ENCODE results near the gene IGSF23.
"Not testable (repeated sequence)": the region's sequence is repeated elsewhere in the genome, so short reads cannot be mapped to it uniquely, and the experiment has no call there.

The IGSF23 gene

DNA sequence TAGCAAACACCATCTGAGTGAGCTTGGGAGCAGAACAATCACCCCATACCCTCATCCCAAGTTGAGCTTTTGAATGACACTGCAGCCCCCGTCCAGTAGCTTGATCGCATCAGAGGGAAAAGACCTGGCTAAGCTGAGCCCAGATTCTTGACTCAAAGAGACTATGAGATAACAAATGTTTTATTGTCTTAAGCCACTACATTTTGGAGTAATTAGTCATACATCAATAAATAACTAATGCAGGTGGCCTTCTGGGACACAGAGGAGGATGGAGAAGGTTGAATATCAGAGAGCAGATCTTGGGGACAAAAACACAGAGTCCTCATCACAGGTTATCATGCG lies 24.6 kb upstream of the IGSF23 start:
- no peak for DNase-seq

DNA sequence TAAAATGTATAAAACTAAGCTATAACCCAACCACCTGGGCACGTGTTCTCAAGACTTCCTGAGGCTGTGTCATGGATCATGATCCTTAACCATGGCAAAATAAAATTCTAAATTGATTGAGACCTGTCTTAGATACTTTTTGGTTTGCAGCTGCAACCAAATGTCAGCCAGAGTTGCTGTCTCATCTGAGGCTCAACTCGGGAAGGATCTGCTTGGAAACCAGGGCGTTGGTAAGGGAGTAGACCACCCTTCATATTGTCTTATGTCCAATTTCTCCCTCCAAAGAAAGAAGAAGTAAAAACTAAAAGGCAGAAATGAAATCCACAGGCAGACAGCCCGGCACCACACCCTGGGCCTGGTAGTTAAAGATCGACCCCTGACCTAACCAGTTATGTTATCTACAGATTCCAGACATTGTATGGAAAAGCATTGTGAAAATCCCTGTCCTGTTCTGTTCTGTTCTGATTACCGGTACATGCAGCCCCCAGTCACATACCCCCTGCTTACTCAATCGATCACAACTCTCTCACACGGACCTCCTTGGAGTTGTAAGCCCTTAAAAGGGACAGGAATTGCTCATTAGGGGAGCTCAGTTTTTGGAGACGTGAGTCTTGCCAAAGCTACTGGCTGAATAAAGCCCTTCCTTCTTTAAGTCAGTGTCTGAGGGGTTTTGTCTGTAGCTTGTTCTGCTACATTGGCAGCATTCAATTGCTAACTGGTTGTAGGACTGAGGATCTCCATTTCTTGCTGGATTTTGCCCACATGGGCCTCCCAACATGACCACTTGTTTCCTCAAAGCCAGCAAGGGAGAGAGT lies 22.9 kb upstream of the IGSF23 start:
- no peak for DNase-seq

DNA sequence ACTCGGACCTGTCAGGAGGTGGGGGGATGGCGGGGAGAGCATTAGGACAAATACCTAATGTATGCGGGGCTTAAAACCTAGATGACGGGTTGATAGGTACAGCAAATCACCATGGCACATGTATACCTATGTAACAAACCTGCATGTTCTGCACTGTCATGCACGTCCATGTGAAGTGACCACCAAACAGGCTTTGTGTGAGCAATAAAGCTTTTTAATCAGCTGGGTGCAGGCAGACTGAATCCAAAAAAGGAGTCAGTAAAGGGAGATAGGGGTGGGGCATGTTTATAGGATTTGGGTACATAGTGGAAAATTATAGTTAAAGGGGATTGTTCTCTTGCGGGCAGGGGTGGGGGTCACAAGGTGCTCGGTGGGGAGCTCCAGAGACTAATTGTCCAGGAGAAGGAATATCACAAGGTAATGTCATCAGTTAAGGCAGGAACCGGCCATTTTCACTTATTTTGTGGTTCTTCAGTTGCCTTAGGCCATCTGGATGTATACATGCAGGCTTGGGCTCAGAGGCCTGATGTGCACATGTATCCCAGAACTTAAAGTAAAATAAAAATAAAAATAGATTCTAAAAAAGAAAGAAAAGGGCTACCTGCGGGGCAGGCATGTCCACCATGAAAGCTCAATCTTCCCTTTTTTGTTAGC lies 21.9 kb upstream of the IGSF23 start:
- DNase-seq = not testable (repeated sequence)

DNA sequence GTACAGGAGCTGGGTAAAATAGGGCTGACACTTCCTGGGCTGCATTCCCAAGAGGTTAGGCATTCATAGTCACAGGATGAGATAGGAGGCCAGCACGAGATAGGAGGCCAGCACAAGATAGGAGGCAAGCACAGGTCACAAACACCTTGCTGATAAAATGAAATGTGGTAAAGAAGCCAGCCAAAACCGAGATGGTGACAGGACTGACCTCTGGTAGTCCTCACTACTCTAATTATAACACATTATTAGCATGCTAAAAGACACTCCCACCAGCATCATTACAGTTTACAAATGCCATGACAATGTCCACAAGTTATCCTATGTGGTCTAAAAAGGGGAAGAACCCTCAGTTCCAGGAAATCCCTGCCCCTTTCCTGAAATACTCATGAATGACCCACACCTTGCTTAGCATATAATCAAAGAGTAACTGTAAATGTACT lies 20.9 kb upstream of the IGSF23 start:
- DNase-seq = no peak

DNA sequence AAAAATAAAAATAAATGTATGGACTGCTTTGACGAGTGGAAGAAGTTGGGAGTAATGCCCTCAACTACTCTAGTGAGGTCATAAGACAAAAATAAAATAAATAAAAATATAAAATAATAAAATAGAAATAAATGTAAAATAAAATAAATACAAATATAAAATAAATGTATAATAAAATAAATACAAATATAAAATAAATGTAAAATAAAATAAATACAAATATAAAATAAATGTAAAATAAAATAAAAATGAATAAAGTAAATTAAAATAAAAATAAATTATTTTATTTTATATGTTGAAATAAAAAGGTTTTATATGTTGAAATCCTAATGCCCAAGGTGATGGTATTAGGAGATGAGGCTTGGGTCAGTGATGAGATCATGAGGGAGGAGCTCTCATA lies 20.1 kb upstream of the IGSF23 start:
- no peak for DNase-seq

GRCh38 chr19:44593866-44594266 lies 19.5 kb upstream of the IGSF23 start:
- not testable (repeated sequence) for DNase-seq

- no peak for DNase-seq
Observed at GRCh38 chr19:44596428-44597130, 16.8 kb upstream of the IGSF23 start.

DNA sequence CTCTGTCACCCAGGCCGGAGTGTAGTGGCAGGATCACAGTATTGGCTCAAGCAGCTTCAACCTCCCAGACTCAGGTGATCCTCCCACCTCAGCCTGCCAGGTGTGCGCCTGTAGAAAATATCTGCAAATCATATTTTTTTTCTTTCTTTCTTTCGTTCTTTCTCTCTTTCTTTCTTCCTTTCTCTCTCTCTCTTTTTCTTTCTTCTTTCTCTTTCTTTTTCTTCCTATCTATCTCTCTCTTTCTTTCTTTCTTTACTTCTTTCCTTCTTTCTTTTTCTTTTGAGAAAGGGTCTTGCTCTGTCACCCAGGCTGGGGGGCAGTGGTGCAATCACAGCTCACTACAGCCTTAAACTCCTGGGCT lies 16.3 kb upstream of the IGSF23 start:
- DNase-seq = no peak

- no peak for DNase-seq
Observed at GRCh38 chr19:44598355-44598754, 15.0 kb upstream of the IGSF23 start.

DNA sequence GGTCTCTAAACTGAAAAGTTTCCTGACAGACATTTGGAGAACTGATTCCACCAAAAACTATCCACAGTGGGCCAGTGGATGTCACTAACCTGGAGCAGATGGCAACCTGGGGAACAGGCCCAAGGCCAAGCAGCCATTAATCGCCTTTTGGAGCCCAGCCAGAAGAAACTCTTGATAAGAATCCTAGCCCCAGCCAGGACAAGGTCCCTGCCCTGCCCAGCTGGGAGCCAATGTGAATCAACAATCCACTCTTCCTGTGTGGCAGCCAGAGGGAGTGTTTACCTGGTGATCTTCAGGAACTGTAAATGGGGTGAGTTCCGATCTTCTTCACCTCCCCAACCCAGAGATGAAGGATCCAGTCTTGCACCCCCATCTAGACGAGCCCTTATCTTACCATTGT lies 14.5 kb upstream of the IGSF23 start:
- DNase-seq = no peak

- no peak for DNase-seq
Observed at GRCh38 chr19:44600466-44600865, 12.9 kb upstream of the IGSF23 start.

- DNase-seq = peak; percentile 15 to 47
Observed at GRCh38 chr19:44602081-44602480, 11.3 kb upstream of the IGSF23 start.

DNA sequence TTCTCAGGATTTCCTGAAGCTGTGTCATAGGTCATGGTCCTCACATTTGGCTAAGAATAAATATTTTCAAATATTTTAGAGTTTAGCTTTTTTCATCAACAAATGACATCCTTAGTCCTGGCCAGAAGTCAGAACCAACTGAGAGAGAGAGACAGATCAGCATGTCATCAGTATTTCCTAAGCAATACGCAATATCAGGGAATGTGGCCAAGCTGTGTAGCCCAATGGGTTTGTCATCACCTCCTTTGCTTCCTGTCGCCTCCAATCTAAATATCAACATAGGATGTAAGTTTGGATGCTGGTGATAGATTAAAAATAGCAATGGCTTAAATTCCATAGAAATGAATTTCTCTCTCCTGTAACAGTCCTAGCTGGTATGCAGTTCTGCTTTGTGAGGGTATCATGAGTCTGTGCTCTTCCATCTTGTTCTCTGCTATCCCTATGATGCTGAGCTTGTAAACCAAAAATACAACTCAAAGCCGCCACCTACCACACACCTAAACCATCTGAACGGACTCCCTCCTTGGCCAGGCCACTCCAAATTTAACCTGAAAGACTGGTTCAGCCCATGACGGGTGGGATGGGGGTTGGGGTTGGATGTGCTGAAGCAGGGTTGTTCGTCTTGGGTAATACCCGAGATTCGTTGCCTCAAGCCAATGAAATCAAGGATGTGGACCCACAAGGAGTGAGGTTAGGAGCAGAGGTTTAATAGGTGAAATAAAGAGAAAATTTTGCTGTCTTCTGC lies 10.0 kb upstream of the IGSF23 start:
- DNase-seq = no peak

DNA sequence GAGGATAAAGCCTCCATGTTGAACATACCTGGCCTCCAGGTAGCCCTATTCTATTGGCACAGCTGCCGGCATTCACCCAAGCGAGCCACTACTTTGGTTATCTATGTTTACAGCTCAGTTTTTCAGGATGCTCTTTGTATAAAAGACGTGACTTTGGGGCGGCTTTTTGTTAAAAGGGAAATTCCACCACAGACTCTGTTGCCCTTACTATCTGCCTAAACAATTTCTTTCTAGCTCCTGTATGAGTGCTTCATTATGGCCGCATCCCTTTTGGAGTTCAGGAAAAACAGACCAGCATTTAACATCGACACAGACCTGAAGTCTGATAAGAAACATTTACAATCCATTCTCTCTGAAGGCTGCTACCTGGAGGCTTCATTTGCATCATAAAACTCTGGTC lies 9.1 kb upstream of the IGSF23 start:
- DNase-seq = no peak

- no peak for DNase-seq
Observed at GRCh38 chr19:44605547-44605946, 7.8 kb upstream of the IGSF23 start.

DNA sequence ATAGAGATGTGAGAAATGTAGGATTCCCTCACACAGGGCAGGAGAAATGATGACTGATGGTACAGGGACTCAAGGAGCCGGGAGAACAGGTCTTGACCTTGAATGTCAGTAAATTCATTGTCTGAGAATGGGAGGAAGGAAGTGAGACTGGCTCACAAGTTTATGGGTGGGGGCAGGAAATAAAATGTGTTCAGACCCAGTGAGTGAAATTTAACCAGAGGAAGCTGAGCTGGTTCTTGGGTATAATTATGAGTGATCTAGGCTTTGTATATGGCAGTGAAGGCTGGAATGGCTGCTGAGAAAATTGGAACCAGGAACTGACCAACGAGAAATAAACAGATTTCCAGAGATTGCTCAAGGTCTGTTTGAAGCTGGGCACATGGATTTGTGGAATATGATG lies 6.3 kb upstream of the IGSF23 start:
- no peak for DNase-seq

DNA sequence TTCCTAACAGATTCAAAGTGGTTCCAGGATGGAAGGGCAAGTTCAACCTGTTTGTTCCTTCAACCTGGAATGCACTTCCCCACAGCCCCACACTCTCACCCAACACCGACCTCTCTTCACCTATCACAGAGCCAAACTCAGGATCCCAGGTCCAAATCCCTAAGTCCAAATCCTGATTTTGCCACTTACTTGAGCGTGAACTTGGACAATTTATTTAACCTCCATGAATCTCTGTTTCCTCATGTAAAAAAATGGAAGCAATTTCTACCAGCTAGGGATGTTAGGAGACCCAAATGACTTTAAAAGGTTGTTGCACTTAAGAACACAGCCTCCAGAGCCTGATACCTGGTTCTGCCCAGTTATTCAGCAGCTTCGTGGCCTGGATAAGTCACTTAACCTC lies 5.4 kb upstream of the IGSF23 start:
- DNase-seq = no peak

- DNase-seq = peak; percentile 25 to 70
Observed at GRCh38 chr19:44608391-44608821, 5.0 kb upstream of the IGSF23 start.

DNA sequence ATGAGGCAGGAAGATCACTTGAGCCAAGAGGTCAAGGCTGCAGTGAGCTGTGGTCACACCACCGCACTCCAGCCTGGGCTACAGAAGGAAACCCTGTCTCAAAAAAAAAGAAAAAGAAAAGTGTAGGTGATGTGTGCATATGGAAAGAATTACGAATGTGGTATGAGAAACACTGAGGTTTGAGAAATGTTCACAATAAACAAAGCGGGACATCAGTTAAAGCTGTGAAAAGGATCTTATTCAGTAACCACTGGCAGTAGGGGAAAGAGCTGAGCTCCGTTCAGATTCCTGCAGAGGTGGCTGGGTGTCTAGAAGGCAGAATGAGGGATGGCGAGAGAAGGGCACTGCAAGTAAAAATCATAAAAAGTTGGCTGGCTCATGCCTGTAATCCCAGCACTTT lies 4.1 kb upstream of the IGSF23 start:
- DNase-seq = no peak

DNA sequence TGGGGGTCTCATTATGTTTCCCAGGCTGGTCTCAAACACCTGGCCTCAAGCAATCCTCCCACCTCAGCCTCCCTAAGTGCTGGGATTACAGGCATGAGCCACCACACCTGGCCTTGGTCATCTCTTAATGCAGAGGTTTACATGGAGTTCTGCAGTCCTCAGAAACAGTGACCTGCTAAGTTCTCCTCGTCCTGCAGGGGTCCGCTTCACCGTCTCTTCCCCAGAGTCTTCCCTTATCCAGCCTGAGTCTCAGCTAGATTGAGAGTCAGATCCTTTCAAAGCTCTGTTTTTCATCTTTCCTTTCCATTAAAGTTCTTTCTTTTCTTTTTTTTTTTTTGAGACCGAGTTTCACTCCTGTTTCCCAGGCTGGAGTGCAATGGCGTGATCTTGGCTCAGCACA lies 2.9 kb upstream of the IGSF23 start:
- DNase-seq = not testable (repeated sequence)

GRCh38 chr19:44611812-44612295 lies 1.5 kb upstream of the IGSF23 start:
- DNase-seq = peak; percentile 33 to 81

DNA sequence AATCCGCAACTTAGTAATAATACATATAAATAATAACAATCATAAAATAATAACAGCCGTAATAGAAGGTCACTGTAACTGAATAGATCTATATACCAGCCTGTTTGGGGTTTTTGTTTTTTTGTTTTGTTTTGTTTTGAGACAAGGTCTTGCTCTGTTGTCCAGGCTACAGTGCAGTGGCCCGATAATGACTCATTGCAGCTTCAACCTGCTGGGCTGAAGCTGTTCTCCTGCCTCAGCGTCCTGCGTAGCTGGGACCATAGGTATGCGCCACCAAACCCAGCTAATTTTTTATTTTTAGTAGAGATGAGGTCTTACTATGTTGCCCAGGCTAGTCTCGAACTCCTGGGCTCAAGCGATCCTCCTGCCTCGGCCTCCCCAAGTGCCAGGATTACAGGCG lies 950 bp downstream of the IGSF23 start:
- DNase-seq = no peak

- no peak for DNase-seq
Observed at GRCh38 chr19:44615863-44616247, 2.5 kb downstream of the IGSF23 start.

Data from NCI-H2081 (cell line).